ENCODE results near the gene MTMR3. TPM values are rescaled to one million over a fixed set of nuclear protein-coding genes. Genes with fewer than 3 reads are reported as not detected.

MTMR3 gene
- total RNA-seq, 6 experiments from 2014 or later = 14.5 to 19.2 (median 18.2) TPM

DNA sequence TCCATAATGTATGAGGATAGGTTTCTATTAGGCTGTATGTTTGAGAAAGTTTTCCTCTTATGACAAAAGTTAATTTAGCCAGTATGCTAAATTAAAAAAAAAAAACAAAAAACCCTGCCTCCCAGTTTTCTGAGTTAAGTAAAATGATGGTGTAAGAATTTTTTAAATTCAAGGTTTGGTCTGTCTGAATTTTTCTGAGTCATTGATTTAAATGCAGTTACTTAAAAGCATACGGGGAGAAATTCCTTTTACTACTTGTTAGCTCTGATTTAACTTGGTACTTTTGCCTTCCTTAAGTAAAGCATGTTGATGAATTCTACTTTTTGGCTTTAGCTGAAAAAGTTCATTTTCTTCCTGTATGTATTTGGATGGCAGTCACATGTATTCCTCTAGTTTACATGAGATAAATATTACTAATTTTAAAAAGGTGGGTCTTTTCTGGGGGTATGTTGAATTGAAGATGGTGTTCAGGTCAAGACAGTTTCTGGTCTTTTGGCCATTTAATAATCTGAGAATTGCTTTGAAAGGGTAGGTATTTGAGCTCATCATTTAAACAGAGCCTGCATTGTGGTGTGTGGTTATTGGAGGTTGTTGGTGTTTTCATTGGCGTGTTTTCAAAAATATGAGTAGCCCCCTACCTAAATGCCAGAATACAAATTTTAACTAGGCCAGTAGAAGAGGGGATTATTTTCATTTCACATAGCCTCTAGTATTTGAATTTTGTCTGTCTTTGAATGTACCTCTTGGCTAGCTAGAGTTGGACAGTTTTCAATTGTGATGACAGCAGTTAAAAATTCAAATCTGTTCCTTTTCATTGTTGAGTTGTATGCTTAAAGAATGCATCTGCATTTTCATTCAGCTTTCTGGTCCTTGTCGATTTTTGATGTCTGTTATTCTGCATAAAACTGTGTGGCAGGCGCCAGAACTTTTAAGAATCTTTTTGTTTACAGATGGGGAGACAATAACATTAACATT is 64.7 kb downstream of the MTMR3 start:
- H3K27me3 ChIP-seq = no peaks in the 10 kb centered on the region
- no peak overlapping the region for H3K27ac ChIP-seq
- no peaks in the 10 kb centered on the region for H3K9me3 ChIP-seq
- no peak for DNase-seq
- H3K36me3 ChIP-seq = no peaks in the 10 kb centered on the region
- H3K4me3 ChIP-seq = no peak overlapping the region
- 71% methylated on average over 4 of the region's 4 CpGs for WGBS (ENCODE audit: insufficient coverage, low coverage, low lambda C conversion rate, missing lambda C conversion rate)
- H3K4me1 ChIP-seq = no peaks in the 10 kb centered on the region
- intact Hi-C loops (cut with DNase I) = no loop called here
- ATAC-seq = no peak
- TF ChIP-seq, protein P1, sequence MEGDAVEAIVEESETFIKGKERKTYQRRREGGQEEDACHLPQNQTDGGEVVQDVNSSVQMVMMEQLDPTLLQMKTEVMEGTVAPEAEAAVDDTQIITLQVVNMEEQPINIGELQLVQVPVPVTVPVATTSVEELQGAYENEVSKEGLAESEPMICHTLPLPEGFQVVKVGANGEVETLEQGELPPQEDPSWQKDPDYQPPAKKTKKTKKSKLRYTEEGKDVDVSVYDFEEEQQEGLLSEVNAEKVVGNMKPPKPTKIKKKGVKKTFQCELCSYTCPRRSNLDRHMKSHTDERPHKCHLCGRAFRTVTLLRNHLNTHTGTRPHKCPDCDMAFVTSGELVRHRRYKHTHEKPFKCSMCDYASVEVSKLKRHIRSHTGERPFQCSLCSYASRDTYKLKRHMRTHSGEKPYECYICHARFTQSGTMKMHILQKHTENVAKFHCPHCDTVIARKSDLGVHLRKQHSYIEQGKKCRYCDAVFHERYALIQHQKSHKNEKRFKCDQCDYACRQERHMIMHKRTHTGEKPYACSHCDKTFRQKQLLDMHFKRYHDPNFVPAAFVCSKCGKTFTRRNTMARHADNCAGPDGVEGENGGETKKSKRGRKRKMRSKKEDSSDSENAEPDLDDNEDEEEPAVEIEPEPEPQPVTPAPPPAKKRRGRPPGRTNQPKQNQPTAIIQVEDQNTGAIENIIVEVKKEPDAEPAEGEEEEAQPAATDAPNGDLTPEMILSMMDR (IDR thresholded peaks at IDR 0.05) = no peak
- no peak for TF ChIP-seq POLR2A (IDR thresholded peaks at IDR 0.05)

DNA sequence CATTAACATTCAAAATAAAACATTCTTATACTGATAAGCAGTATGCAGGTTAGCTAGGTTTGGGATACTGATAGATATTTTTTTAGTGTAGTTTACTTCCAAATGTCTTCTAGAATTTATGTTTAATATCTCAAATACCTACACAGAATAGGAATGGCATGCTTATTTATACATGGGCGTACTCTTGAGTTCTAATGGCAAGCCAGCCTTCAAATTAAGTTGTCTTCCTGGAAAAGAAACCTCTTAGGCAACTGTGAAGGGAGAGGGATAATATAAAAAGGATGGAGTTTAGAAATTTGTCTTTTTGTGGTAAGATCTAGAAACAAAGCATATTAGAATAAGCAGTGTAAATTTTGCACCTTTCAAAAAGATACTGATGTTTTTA is 65.4 kb downstream of the MTMR3 start:
- no peak for DNase-seq
- Histone ChIP-seq H3K27me3 (no peaks in the 10 kb centered on the region), H3K27ac (no peak overlapping the region), H3K36me3 (no peaks in the 10 kb centered on the region), H3K4me1 (no peaks in the 10 kb centered on the region), H3K4me3 (no peak overlapping the region), H3K9me3 (no peaks in the 10 kb centered on the region)
- WGBS (ENCODE audit: insufficient coverage, low coverage, low lambda C conversion rate, missing lambda C conversion rate) = 47% methylated on average over 1 of the region's 1 CpG
- no peak for ATAC-seq
- TF ChIP-seq, protein P1 (IDR thresholded peaks at IDR 0.05) = no peak
- no peak for TF ChIP-seq POLR2A (IDR thresholded peaks at IDR 0.05)
- intact Hi-C loops (cut with DNase I) = no loop called here

DNA sequence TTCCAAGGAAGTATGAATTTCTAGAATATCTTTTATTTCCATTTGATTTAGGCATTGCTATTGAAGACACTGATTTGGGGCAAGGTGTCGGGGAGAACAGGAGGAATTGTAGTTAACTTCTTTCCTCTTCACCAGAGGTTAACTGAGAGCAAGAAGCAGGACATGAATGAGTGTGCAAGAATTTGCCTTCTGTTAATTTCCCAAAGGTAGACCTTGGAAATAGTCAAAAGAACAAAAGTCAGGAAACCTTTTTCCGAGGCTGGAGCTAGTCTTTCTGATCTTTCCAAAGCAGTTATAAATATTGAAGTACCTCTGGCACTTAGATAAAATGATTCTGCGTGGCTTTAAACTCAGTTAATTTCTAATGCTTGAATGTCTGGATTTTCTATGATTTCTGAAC is 66.9 kb downstream of the MTMR3 start:
- intact Hi-C loops (cut with DNase I) = no loop called here
- WGBS (ENCODE audit: insufficient coverage, low coverage, low lambda C conversion rate, missing lambda C conversion rate) = 55% methylated on average over 3 of the region's 3 CpGs
- Histone ChIP-seq H3K9me3 (no peaks in the 10 kb centered on the region), H3K27me3 (no peaks in the 10 kb centered on the region), H3K36me3 (no peaks in the 10 kb centered on the region), H3K4me1 (no peaks in the 10 kb centered on the region), H3K4me3 (no peak overlapping the region), H3K27ac (no peak overlapping the region)
- TF ChIP-seq, protein P1 (IDR thresholded peaks at IDR 0.05) = no peak
- no peak for TF ChIP-seq POLR2A (IDR thresholded peaks at IDR 0.05)
- ATAC-seq (no peak), DNase-seq (no peak)

DNA sequence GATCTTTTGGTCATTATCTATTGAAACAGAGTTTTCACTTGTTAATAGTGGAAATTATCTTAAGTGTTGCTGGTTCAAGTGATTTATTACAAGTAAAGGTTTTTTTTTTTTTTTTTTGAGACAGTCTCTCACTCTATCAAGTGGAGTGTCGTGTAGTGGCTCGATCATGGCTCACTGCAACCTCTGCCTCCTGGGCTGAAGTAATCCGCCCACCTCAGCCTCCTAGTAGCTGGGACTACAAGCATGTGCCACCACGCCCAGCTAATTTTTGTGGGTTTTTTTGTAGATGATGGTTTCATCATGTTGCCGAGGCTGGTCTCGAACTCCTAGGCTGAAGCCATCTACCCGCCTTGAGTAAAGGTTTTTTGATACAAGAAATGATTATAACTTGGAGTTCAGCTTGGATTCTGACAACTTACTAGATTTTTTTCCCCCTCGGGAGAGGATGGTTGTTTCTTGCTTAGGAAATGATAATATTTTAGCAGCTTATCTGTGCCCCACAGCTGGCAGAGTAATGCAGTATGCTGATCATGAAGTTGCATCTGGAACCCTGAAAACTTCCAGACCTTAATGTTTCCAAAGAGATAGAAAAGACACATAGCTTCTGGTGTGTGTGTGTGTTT is 68.9 kb downstream of the MTMR3 start:
- ATAC-seq = no peak
- Histone ChIP-seq H3K9me3 (no peaks in the 10 kb centered on the region), H3K4me3 (no peak overlapping the region), H3K27me3 (no peaks in the 10 kb centered on the region), H3K27ac (no peak overlapping the region), H3K4me1 (no peaks in the 10 kb centered on the region), H3K36me3 (no peaks in the 10 kb centered on the region)
- intact Hi-C loops (cut with DNase I) = no loop called here
- TF ChIP-seq POLR2A (IDR thresholded peaks at IDR 0.05) = no peak
- TF ChIP-seq, protein P1 (IDR thresholded peaks at IDR 0.05) = no peak
- 82% methylated on average over 6 of the region's 8 CpGs for WGBS (ENCODE audit: insufficient coverage, low coverage, low lambda C conversion rate, missing lambda C conversion rate)
- DNase-seq = no peak

Data from right lobe of liver (tissue), 6 donors.